ENCODE data around the gene UVSSA. TPM values are rescaled to one million over a fixed set of nuclear protein-coding genes. Genes with fewer than 3 reads are reported as not detected.

Gene UVSSA
- total RNA-seq, 1 donor from 2014 or later = 25.5 TPM

- DNase-seq (ENCODE audit: extremely low spot score in 2 of 2) = peak in 1 of 2 donors; percentile 82
- intact Hi-C loops (cut with DNase I) = no loop called here
These were observed 69.3 kb downstream of the UVSSA start for GRCh38 chr4:1416051-1416947.

DNA sequence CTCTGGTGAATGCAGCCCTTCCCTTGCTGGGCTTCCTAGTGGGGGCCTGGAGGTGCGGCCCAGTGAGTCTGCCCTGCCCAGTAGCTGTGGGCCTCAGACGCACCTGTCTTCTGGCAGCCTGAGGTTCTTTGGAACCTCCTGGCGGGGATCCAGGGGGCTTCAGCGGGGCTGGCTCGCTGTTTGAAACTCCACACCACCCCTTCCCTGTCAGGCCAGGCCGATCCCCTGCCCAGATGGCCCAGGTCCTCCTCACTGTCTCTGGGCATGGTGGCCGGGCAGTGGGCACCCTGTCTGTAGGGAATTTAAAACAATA lies 69.9 kb downstream of the UVSSA start:
- no peaks in the 10 kb centered on the region for H3K4me1 ChIP-seq
- peaks cover 4% of the 10 kb centered on the region for H3K27me3 ChIP-seq
- H3K9me3 ChIP-seq = no peaks in the 10 kb centered on the region
- no peak overlapping the region for H3K27ac ChIP-seq
- no peak overlapping the region for H3K4me3 ChIP-seq
- intact Hi-C loops (cut with DNase I) = no loop called here
- peak in 1 of 2 donors; percentile 58 for DNase-seq (ENCODE audit: extremely low spot score in 2 of 2)
- H3K36me3 ChIP-seq = no peaks in the 10 kb centered on the region
- TF ChIP-seq POLR2AphosphoS5 (IDR thresholded peaks at IDR 0.05; ENCODE audit: insufficient read depth in 1 of 2, low read depth in 1 of 2) = no peak
- TF ChIP-seq, protein P1, sequence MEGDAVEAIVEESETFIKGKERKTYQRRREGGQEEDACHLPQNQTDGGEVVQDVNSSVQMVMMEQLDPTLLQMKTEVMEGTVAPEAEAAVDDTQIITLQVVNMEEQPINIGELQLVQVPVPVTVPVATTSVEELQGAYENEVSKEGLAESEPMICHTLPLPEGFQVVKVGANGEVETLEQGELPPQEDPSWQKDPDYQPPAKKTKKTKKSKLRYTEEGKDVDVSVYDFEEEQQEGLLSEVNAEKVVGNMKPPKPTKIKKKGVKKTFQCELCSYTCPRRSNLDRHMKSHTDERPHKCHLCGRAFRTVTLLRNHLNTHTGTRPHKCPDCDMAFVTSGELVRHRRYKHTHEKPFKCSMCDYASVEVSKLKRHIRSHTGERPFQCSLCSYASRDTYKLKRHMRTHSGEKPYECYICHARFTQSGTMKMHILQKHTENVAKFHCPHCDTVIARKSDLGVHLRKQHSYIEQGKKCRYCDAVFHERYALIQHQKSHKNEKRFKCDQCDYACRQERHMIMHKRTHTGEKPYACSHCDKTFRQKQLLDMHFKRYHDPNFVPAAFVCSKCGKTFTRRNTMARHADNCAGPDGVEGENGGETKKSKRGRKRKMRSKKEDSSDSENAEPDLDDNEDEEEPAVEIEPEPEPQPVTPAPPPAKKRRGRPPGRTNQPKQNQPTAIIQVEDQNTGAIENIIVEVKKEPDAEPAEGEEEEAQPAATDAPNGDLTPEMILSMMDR (IDR thresholded peaks at IDR 0.05) = no peak
- no peak for TF ChIP-seq POLR2A (IDR thresholded peaks at IDR 0.05)

More at GRCh38 chr4:1416051-1416947, 69.3 kb downstream of the UVSSA start:
- TF ChIP-seq POLR2AphosphoS5 (IDR thresholded peaks at IDR 0.05; ENCODE audit: insufficient read depth in 1 of 2, low read depth in 1 of 2) = no peak
- TF ChIP-seq, protein P1 (IDR thresholded peaks at IDR 0.05) = no peak
- H3K27ac ChIP-seq = no peak overlapping the region
- H3K36me3 ChIP-seq = no peaks in the 10 kb centered on the region
- no peaks in the 10 kb centered on the region for H3K4me1 ChIP-seq
- no peak overlapping the region for H3K4me3 ChIP-seq
- peaks cover 4% of the 10 kb centered on the region for H3K27me3 ChIP-seq
- H3K9me3 ChIP-seq = no peaks in the 10 kb centered on the region

GRCh38 chr4:1417522-1418390 lies 70.7 kb downstream of the UVSSA start:
- Histone ChIP-seq H3K9me3 (no peaks in the 10 kb centered on the region), H3K27me3 (no peaks in the 10 kb centered on the region), H3K4me3 (no peak overlapping the region), H3K4me1 (no peaks in the 10 kb centered on the region), H3K36me3 (no peaks in the 10 kb centered on the region), H3K27ac (no peak overlapping the region)
- peak in 1 of 2 donors; percentile 90 for DNase-seq (ENCODE audit: extremely low spot score in 2 of 2)
- intact Hi-C loops (cut with DNase I) = no loop called here
- TF ChIP-seq POLR2AphosphoS5 (IDR thresholded peaks at IDR 0.05; ENCODE audit: insufficient read depth in 1 of 2, low read depth in 1 of 2) (no peak), POLR2A (IDR thresholded peaks at IDR 0.05) (no peak)
- TF ChIP-seq, protein P1 (IDR thresholded peaks at IDR 0.05) = no peak

- TF ChIP-seq, protein P1 (IDR thresholded peaks at IDR 0.05) = no peak
- no peak for TF ChIP-seq POLR2A (IDR thresholded peaks at IDR 0.05)
- no peak for TF ChIP-seq POLR2AphosphoS5 (IDR thresholded peaks at IDR 0.05; ENCODE audit: insufficient read depth in 1 of 2, low read depth in 1 of 2)
- Histone ChIP-seq H3K36me3 (no peaks in the 10 kb centered on the region), H3K27ac (no peak overlapping the region), H3K9me3 (no peaks in the 10 kb centered on the region), H3K27me3 (no peaks in the 10 kb centered on the region), H3K4me3 (no peak overlapping the region), H3K4me1 (no peaks in the 10 kb centered on the region)
- DNase-seq (ENCODE audit: extremely low spot score in 2 of 2) = no peak
- intact Hi-C loops (cut with DNase I) = no loop called here
These were observed 71.7 kb downstream of the UVSSA start for GRCh38 chr4:1418494-1419285.

Measured in vagina (tissue), 2 donors.